Measurements from ENCODE around the gene NXNL1.

The NXNL1 gene

GRCh38 chr19:17490411-17490810 is 29.7 kb upstream of the NXNL1 start:
- no peak overlapping the region for H3K27ac ChIP-seq (ENCODE audit: poor library complexity, severe bottlenecking)
- H3K9me3 ChIP-seq (ENCODE audit: severe bottlenecking): no peaks in the 10 kb centered on the region
- no peak for ATAC-seq (ENCODE audit: low read depth)
- H3K4me1 ChIP-seq (ENCODE audit: insufficient read depth, poor library complexity, severe bottlenecking): no peaks in the 10 kb centered on the region
- H3K4me3 ChIP-seq (ENCODE audit: severe bottlenecking): no peak overlapping the region
- no peaks in the 10 kb centered on the region for H3K27me3 ChIP-seq (ENCODE audit: insufficient read depth, poor library complexity, severe bottlenecking)
- DNase-seq (ENCODE audit: low spot score): no peak
- no peak for TF ChIP-seq CTCF (IDR thresholded peaks at IDR 0.05; ENCODE audit: poor library complexity, severe bottlenecking)
- H3K36me3 ChIP-seq (ENCODE audit: low read depth): no peaks in the 10 kb centered on the region

GRCh38 chr19:17489392-17490030 is 28.8 kb upstream of the NXNL1 start:
- TF ChIP-seq CTCF (IDR thresholded peaks at IDR 0.05; ENCODE audit: poor library complexity, severe bottlenecking): peak; percentile 5
- no peaks in the 10 kb centered on the region for H3K4me1 ChIP-seq (ENCODE audit: insufficient read depth, poor library complexity, severe bottlenecking)
- no peak overlapping the region for H3K27ac ChIP-seq (ENCODE audit: poor library complexity, severe bottlenecking)
- H3K9me3 ChIP-seq (ENCODE audit: severe bottlenecking): no peaks in the 10 kb centered on the region
- no peaks in the 10 kb centered on the region for H3K36me3 ChIP-seq (ENCODE audit: low read depth)
- ATAC-seq (ENCODE audit: low read depth): no peak
- H3K4me3 ChIP-seq (ENCODE audit: severe bottlenecking): no peak overlapping the region
- no peaks in the 10 kb centered on the region for H3K27me3 ChIP-seq (ENCODE audit: insufficient read depth, poor library complexity, severe bottlenecking)
- no peak for DNase-seq (ENCODE audit: low spot score)

GRCh38 chr19:17488593-17489391 is 28.1 kb upstream of the NXNL1 start:
- Histone ChIP-seq H3K27me3 (ENCODE audit: insufficient read depth, poor library complexity, severe bottlenecking) (no peaks in the 10 kb centered on the region), H3K27ac (ENCODE audit: poor library complexity, severe bottlenecking) (no peak overlapping the region), H3K9me3 (ENCODE audit: severe bottlenecking) (no peaks in the 10 kb centered on the region), H3K36me3 (ENCODE audit: low read depth) (no peaks in the 10 kb centered on the region), H3K4me3 (ENCODE audit: severe bottlenecking) (no peak overlapping the region), H3K4me1 (ENCODE audit: insufficient read depth, poor library complexity, severe bottlenecking) (no peaks in the 10 kb centered on the region)
- TF ChIP-seq CTCF (IDR thresholded peaks at IDR 0.05; ENCODE audit: poor library complexity, severe bottlenecking): no peak
- DNase-seq (ENCODE audit: low spot score): no peak
- ATAC-seq (ENCODE audit: low read depth): peak; percentile 80

- Histone ChIP-seq H3K36me3 (ENCODE audit: low read depth) (no peaks in the 10 kb centered on the region), H3K9me3 (ENCODE audit: severe bottlenecking) (no peaks in the 10 kb centered on the region), H3K27ac (ENCODE audit: poor library complexity, severe bottlenecking) (no peak overlapping the region), H3K4me1 (ENCODE audit: insufficient read depth, poor library complexity, severe bottlenecking) (no peaks in the 10 kb centered on the region), H3K27me3 (ENCODE audit: insufficient read depth, poor library complexity, severe bottlenecking) (no peaks in the 10 kb centered on the region), H3K4me3 (ENCODE audit: severe bottlenecking) (no peak overlapping the region)
- DNase-seq (ENCODE audit: low spot score) (no peak), ATAC-seq (ENCODE audit: low read depth) (no peak)
- no peak for TF ChIP-seq CTCF (IDR thresholded peaks at IDR 0.05; ENCODE audit: poor library complexity, severe bottlenecking)
Measured at GRCh38 chr19:17487284-17488121, 26.8 kb upstream of the NXNL1 start.

Measured in RWPE2 (cell line).